K562 (cell line): ENCODE results near the gene TEX9. TPM values are rescaled to one million over a fixed set of nuclear protein-coding genes. Genes with fewer than 3 reads are reported as not detected.

Source experiments
- ATAC-seq: fragments of 200-7000 bp; cut with Tn5 transposase; 3 replicates; pipeline ENCODE4 v1.9.1; 2020; ENCODE audit warnings: moderate library complexity
- BruUV-seq: library from RNA; stranded (reverse); fragments of 400-500 nt; replicated peaks from 2 replicates; lab custom pipeline; 2021; lab: Mats Ljungman, UMichigan
- CTCF ChIA-PET: fragments of 300-600 bp; formaldehyde crosslinking; extraction: SDS; loops from one replicate; lab custom pipeline; 2021; ENCODE audit warnings: low intra/inter-chr PET ratio; lab: Yijun Ruan, JAX
- POLR2A ChIA-PET: fragments of 300-600, 350-650 bp; sonication (Branson Sonifier 250); formaldehyde crosslinking; extraction: SDS; loops from one replicate; lab custom pipeline; 2021; ENCODE audit warnings: antibody characterized with exemption, inconsistent platforms; lab: Yijun Ruan, JAX
- DNase-seq, 4 experiments: peaks; one replicate each; pipeline versions ENCODE4 v3.0.0 to v3.0.0-alpha.2; 2011 to 2018; ENCODE audit warnings: low spot score in 3 of 4, mixed read lengths in 3 of 4; ENCODE audit errors: extremely low read depth in 1 of 4
- FAIRE-seq: peaks from 2 replicates; lab custom pipeline; 2011; peaks lifted over from hg19 to GRCh38; lab: Jason Lieb, UNC
- H2AFZ ChIP-seq: 2 replicates; pipeline ENCODE4 v1.6.0; 2011; ENCODE audit warnings: low read depth, low read length, control low read depth, inconsistent platforms
- H3K27ac ChIP-seq: fragments of 200-600 bp; 3 replicates; pipeline ENCODE4 v1.8.0; 2011; ENCODE audit warnings: low read depth, mild to moderate bottlenecking, control low read depth, inconsistent platforms, low read length, moderate library complexity, mixed read lengths; ENCODE audit errors: extremely low read depth
- H3K27me3 ChIP-seq, 2 experiments: fragments of 300-600 bp in 1 of 2; 2 replicates in 1 of 2; 3 replicates in 1 of 2; pipeline versions ENCODE4 v1.6.0 to v1.8.0; 2011; ENCODE audit warnings: inconsistent platforms in 2 of 2, low read length in 2 of 2, mild to moderate bottlenecking in 1 of 2, mixed read lengths in 1 of 2, moderate library complexity in 1 of 2; ENCODE audit not compliant: control insufficient read depth in 2 of 2, insufficient read depth in 2 of 2
- H3K36me3 ChIP-seq: fragments of 300-600 bp; 3 replicates; pipeline ENCODE4 v1.8.0; 2011; ENCODE audit warnings: mild to moderate bottlenecking, low read length, inconsistent platforms; ENCODE audit not compliant: control insufficient read depth, insufficient read depth
- H3K4me1 ChIP-seq, 2 experiments: fragments of 200-600 bp in 1 of 2; replicated peaks in 1 of 2; 2 replicates in 1 of 2; 3 replicates in 1 of 2; pipeline versions ENCODE4 v1.5.1 to v1.8.0; 2011; ENCODE audit warnings: inconsistent platforms in 2 of 2, low read length in 2 of 2, mild to moderate bottlenecking in 1 of 2, mixed read lengths in 1 of 2, moderate library complexity in 1 of 2; ENCODE audit not compliant: control insufficient read depth in 2 of 2, insufficient read depth in 2 of 2
- H3K4me2 ChIP-seq: 2 replicates; pipeline ENCODE4 v1.6.1; 2011; ENCODE audit warnings: low read length, control low read depth, inconsistent platforms, mixed read lengths; ENCODE audit not compliant: insufficient read depth
- H3K4me3 ChIP-seq: fragments of 200-600 bp; sonication (generic), shearing (Covaris generic); 2 replicates; pipeline ENCODE4 v1.5.1; 2016; ENCODE audit warnings: control low read depth, inconsistent platforms
- H3K79me2 ChIP-seq: fragments of 200-600 bp; 3 replicates; pipeline ENCODE4 v1.8.0; 2011; ENCODE audit warnings: low read length, inconsistent platforms; ENCODE audit not compliant: control insufficient read depth, insufficient read depth
- H3K9ac ChIP-seq, 2 experiments: 2 replicates each; pipeline versions ENCODE4 v1.6.0 to v1.6.1; 2011; ENCODE audit warnings: low read depth in 2 of 2, low read length in 2 of 2, control low read depth in 1 of 2, inconsistent platforms in 1 of 2, mild to moderate bottlenecking in 1 of 2, mixed read lengths in 1 of 2; ENCODE audit not compliant: insufficient read depth in 1 of 2
- H3K9me1 ChIP-seq: one replicate; pipeline ENCODE4 v1.6.0; 2011; ENCODE audit warnings: inconsistent platforms, mild to moderate bottlenecking, low read length, moderate library complexity; ENCODE audit not compliant: control insufficient read depth, insufficient read depth
- H3K9me3 ChIP-seq: replicated peaks from 2 replicates; pipeline ENCODE4 v1.5.1; 2011; ENCODE audit warnings: low read depth, low read length, inconsistent platforms; ENCODE audit not compliant: control insufficient read depth, insufficient read depth
- H4K20me1 ChIP-seq: replicated peaks from 2 replicates; pipeline ENCODE4 v1.6.1; 2011; ENCODE audit warnings: low read length, inconsistent platforms, mixed read lengths; ENCODE audit not compliant: control insufficient read depth, insufficient read depth
- REST ChIP-seq, 2 experiments: fragments of 450-650 bp; formaldehyde crosslinking in 1 of 2; IDR thresholded peaks; 2 replicates each; pipeline versions ENCODE4 v1.4.0 to v1.6.1; 2014 to 2020; ENCODE audit warnings: mild to moderate bottlenecking in 2 of 2, borderline replicate concordance in 1 of 2, low read depth in 1 of 2
- TFE3 ChIP-seq: fragments of 450-650 bp; formaldehyde crosslinking; IDR thresholded peaks from 2 replicates; pipeline ENCODE4 v1.4.0; 2020; ENCODE audit warnings: mild to moderate bottlenecking, mixed read lengths
- WGBS: fragments of 100-300 bp; shearing (Covaris generic); methylation state at CpG from one replicate; pipeline ENCODE4 v1.1.6; 2016; ENCODE audit warnings: low coverage, mixed read lengths; ENCODE audit not compliant: insufficient coverage; ENCODE audit errors: missing lambda C conversion rate; 5-methylcytosine and 5-hydroxymethylcytosine counted together
- in situ Hi-C: fragments of 300-500 bp; cut with MboI; formaldehyde crosslinking; loops from 4 replicates; pipeline ENCODE4 v1.15.0; 2018; ENCODE audit warnings: inconsistent platforms, mixed read lengths
- intact Hi-C: fragments of 100-400 bp; cut with micrococcal nuclease; formaldehyde crosslinking; loops from 2 replicates; pipeline ENCODE4 v1.14.2; 2022
- polyA plus RNA-seq, 8 experiments: library from polyadenylated mRNA; depleted of rRNA in 4 of 8; stranded (reverse) in 5 of 8; unstranded in 3 of 8; fragments of >200 nt; fragmentation: Nextera tagmentation in 2 of 8; fragmentation: Illumina TruSeq in 1 of 8; extraction: Ambion mirVana in 2 of 8; extraction: Trizol in 1 of 8; gene quantifications; 2 replicates each; pipeline versions ENCODE4 v1.2.1 to v1.2.3, GENCODE V29; 2011 to 2014; ENCODE audit warnings: inconsistent platforms in 1 of 8, missing spikeins in 1 of 8
- total RNA-seq, 7 experiments: library from RNA; depleted of rRNA in 6 of 7; stranded (reverse); fragments of >200 nt in 6 of 7; fragmentation: Illumina TruSeq in 2 of 7; extraction: Trizol in 2 of 7; gene quantifications; 2 replicates each; pipeline versions ENCODE4 v1.2.1 to v1.2.3, GENCODE V29; 2011 to 2021; ENCODE audit warnings: low replicate concordance in 1 of 7

TEX9 gene
- total and polyA plus RNA-seq, 9 of the 15 experiments (the other 6 are each of a cell fraction or from before 2014, with no cell fraction given), result 0.93 to 3.6 (median 2.4) TPM

GRCh38 chr15:56361987-56362386 lies 3.2 kb upstream of the TEX9 start:
- WGBS, result 20% methylated on average over 1 of the region's 1 CpG
- Histone ChIP-seq H3K9me3 (no peaks in the 10 kb centered on the region), H4K20me1 (no peaks in the 10 kb centered on the region), H3K9me1 (no peaks in the 10 kb centered on the region), H3K9ac (no peak overlapping the region), H3K79me2 (no peaks in the 10 kb centered on the region), H3K4me2 (no peak overlapping the region), H3K27ac (no peak overlapping the region), H3K4me1 (peaks cover 4% of the 10 kb centered on the region in 2 experiments; a peak in 2 of 5 replicates), H2AFZ (no peak overlapping the region), H3K36me3 (no peaks in the 10 kb centered on the region), H3K27me3 (no peaks in the 10 kb centered on the region), H3K4me3 (no peak overlapping the region)
- ChIA-PET CTCF (no interaction called here), POLR2A (no interaction called here)
- ATAC-seq, result no peak
- intact Hi-C loops, result no loop called here
- TF ChIP-seq TFE3 (CRISPR knock-in tag) (no peak), REST (IDR thresholded peaks at IDR 0.05; ENCODE audit: borderline replicate concordance) (peak; percentile 74), REST (CRISPR knock-in tag; IDR thresholded peaks at IDR 0.05; ENCODE audit: low read depth) (no peak)
- BruUV-seq, result no TSS peak
- no peak for DNase-seq
- in situ Hi-C loops, result no loop called here
- no peak for FAIRE-seq
